Measurements from ENCODE around the gene ZNF524.
A peak's percentile ranks its signal among the peaks of the same experiment; 100 is the strongest.
"Not testable (repeated sequence)": the region's sequence is repeated elsewhere in the genome, so short reads cannot be mapped to it uniquely, and the experiment has no call there.

The ZNF524 gene

DNA sequence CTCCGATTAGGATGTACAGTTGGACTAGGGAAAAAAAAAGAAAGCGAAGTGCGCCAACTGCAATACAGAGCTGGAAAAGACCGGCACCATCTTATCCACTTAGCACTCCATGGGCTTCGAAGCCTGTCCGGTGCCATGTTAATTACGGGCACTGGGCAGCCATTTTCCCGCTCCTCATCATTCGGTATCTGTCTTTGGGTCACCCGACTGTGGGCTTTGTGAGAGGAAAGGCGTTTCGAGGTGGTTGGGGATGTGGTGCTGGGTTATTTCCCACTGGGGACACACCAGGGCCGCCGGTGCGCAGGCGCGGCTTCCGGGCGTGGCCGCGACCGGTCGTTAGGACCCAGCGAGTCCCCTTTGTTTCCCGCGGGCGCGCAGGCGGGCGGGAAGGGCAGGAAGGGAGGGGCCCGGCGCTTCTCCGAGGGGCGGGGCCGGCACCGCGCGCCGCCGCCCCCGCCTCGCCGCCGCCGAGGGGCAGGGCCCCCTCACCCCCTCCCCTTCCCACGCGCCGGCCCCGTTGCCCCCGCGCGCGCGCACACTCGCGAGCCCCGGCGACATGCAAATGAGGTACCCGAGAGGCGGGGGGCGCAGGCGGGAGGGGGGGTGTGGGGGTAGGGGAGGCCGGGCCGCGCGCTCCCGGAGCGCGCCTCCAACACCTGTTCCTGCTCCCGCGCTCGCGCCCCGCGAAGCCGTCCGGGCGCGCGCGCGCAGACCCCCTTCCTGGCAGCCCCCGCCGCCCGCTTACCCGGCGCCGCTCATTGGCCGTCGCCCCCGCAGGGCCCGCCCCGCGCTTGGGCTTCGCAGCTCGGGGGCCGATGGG lies at the start of gene ZNF524:
ZNF524 (plus strand) TSS at position 447 of the 820 bp plus-strand sequence. CDS start 1,825 bp downstream, outside the sequence.
- DNase-seq (ENCODE audit: low read depth) = peak; percentile 82

DNA sequence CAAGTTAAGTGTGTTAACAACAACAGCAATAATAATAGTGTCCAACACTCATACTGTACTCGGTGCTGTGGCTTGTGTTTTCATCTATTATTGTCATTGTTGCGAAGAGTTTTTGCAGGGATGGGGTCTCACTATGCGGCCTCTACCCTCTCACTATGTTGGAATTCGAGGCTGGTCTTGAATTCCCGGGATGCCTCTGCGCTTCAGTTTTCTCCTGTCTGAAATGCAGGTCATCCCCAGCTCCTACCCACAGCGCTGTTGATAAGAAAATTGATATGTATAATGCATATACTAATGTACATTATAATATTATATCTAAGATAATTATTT lies 49.8 kb upstream of the ZNF524 start:
- no peak for DNase-seq (ENCODE audit: low read depth)

DNA sequence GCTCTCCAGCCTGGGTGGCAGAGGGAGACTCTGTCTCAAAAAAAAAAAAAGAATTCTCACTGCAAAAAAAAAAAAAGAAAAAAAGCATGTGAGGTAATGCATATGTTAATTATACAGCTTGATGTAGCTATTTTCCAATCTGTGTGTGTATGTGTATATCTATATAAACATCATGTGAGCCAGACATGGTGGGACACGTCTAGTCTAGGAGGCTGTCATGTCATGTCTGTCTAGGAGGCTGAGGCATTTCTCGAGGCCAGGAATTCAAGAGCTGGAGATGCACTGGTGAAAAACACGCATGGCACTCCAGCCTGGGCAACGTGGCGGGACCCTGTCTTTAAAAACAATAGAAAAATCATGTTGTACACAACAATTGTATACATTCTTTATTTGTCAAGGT lies 47.9 kb upstream of the ZNF524 start:
- no peak for DNase-seq (ENCODE audit: low read depth)

DNA sequence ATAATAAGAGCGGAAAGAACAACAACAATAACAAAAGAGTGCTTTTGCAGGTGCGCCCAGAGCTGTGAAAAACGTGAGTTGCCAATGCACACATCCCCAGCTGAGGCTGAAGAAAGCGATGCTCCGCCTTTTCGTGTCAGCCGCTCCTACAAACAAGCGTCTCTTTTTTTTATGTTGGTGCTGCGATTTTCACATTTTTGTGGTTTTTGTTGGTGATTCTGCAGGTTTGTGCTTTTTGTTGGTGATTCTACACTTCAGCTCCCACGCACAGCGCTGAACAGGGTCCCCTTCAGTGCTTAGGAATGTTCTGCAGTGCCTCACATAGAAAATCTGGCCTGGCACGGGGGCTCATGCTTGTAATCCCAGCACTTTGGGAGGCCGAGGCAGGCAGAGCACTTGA lies 47.5 kb upstream of the ZNF524 start:
- DNase-seq (ENCODE audit: low read depth) = peak; percentile 86

- no peak for DNase-seq (ENCODE audit: low read depth)
Measured at GRCh38 chr19:55553217-55554182, 46.6 kb upstream of the ZNF524 start.

DNA sequence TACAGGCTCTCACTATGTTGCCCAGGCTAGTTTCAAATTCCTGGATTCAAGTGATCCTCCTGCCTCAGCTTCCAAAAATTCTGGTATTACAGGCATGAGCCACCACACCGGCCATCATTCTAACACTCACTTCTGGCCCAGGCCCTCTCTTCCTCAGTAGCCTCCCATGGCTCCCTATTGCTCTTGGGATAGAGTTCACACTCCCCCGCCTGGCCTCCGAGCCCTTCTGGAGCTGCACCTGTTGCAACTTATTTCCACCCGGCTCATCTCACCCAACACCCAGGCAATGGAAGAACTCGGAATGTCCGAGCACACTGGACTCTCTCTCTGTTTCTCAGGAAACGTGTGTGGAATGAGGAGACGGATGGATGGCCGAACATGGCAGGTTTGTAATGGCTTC lies 45.8 kb upstream of the ZNF524 start:
- DNase-seq (ENCODE audit: low read depth) = no peak

DNA sequence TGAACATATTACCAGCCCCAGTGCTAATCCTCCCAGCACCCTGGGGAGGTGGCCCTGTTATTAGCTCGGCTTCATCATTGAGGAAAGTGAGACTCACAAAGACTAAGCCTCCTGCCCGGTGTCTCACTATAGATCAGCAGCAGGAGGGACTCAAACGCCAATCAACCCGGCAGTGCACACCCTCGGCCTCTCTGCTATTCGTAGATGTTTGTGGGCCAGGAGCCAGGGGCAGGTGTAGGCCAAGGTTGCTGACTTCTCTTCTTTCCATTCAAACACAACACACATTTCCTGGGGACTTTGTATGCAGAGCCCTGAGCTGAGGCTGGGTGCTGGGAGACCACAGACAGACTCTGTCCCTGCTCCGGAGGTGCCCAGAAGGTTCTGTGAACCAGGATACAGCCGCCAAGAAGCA lies 45.3 kb upstream of the ZNF524 start:
- DNase-seq (ENCODE audit: low read depth) = no peak

DNA sequence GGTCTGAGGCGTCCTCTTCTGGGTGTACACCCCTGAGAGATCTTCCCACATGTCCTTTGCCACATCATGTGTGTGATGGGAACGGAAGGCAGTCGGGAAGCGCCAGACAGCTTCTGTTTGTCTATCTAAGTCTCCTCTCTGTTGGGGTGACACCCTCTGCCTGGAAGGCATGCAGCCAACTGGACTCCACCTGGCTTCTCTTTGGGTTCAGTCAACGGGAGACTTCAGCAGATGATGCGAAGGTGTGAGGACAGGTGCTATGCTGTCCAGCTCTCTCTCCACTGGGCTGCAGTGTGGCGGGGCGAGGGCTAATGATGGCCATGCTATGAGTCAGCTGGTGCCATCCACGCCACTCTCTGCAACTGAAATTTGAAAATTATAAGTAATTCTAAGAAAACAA lies 40.4 kb upstream of the ZNF524 start:
- no peak for DNase-seq (ENCODE audit: low read depth)

DNA sequence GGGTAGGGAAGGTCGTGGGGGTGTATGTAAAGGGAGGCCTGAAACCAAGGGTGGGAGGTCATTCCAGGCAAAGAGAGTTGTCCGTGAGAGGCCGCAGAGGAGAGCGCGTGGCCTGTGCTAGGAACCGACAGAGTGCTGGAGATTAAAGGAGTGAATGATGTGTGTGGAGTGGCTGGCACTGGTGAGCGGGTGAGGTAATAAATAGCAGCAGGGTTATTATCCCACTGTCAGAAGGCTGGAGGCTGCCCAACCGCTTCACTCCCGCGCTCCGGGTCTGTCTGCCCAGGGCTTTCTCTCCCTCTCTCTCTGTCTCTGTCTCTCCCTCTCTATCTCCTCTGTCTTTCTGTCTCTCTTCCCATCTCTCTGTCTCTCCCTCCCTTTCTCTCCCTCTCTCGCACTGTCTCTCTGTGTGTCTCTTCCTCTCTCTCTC lies 36.8 kb upstream of the ZNF524 start:
- no peak for DNase-seq (ENCODE audit: low read depth)

DNA sequence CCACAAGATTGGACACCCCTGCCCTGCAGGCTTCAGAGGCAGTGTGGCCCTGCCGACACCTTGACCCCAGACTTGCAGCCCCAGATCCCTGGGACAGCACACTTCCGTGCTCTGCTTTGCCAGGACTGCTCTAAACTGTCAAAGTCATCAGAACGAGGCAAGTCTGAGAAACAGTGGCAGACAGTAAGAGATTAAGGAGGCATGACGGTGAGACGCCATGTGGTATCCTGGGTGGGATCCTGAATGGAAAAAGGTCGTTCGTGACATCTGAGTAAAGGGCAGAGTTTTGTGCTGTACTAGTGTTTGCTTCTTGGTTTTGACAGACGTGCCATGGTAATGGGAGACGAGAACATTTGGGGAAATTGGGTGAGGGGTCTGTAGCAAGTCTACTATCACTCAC lies 33.3 kb upstream of the ZNF524 start:
- no peak for DNase-seq (ENCODE audit: low read depth)

GRCh38 chr19:55567708-55568328 lies 32.3 kb upstream of the ZNF524 start:
- no peak for DNase-seq (ENCODE audit: low read depth)

DNA sequence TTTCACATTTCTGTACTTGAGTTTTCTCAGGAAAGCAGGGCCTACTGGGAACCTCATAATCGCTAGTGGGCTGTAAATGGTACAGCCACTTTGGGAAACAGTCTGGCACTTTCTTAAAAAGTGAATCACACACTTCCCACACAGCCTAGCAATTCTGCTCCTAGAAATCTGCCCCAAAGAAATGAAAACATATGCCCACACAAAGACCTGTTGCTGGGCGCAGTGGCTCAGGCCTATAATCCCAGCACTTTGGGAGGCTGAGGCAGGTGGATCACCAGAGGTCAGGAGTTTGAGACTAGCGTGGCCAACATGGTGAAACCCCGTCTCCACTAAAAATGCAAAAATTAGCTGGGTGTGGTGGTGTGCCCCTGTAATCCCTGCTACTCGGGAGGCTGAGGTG lies 30.6 kb upstream of the ZNF524 start:
- not testable (repeated sequence) for DNase-seq (ENCODE audit: low read depth)

GRCh38 chr19:55573929-55574328 lies 26.2 kb upstream of the ZNF524 start:
- not testable (repeated sequence) for DNase-seq (ENCODE audit: low read depth)

DNA sequence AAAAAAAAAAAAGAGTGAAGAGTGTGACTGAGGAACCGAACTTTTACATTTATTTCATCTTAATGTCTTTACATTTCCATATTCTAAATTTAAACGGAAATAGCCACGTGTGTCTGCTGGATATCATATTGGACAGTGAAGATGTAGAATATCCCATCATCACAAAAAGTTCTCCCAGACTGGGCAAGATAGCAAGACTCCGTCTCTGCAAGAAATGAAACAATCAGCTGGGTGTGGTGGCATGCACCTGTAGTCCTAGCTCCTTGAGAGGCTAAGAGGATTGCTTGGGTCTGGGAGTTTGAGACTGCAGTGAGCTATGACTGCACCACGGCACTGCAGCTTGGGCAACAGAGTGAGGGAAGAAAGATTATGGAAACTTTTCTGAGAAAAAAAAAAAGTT lies 23.3 kb upstream of the ZNF524 start:
- no peak for DNase-seq (ENCODE audit: low read depth)

DNA sequence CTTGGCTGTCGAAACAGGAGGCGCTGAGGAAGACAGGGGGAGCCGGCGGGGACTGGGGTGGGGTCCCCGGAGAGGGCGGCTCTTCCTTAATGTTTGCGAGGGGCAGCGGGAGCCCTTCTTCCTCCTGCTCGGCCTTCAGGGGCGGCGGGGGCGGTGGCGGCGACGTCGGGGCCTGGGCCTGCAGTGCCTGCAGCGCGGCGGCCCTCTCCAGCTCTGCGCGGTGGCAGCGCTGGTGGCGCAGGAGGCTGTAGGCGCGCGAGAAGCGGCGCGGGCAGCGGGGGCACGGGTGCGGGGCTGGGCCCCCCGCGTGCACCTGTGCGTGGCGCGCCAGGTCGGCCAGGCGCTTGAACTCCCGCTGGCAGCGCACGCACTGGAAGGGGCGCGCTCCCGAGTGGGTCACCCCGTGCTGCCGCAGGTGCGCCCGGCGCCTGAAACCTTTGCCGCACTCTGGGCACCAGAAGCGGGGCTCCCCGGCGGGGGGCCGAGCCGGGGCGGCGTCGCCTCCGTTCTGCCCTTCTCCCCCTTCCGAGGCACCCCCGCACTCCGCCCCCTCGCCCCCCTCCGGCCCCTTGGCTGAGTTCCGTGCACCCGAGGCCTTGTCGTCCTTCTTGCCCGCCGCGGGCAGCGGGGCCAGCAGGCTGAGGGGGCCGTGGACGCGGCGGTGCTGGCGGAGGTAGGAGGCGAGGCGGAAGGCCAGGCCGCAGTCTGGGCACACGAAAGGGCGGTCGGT lies 21.9 kb upstream of the ZNF524 start:
- DNase-seq (ENCODE audit: low read depth) = no peak

DNA sequence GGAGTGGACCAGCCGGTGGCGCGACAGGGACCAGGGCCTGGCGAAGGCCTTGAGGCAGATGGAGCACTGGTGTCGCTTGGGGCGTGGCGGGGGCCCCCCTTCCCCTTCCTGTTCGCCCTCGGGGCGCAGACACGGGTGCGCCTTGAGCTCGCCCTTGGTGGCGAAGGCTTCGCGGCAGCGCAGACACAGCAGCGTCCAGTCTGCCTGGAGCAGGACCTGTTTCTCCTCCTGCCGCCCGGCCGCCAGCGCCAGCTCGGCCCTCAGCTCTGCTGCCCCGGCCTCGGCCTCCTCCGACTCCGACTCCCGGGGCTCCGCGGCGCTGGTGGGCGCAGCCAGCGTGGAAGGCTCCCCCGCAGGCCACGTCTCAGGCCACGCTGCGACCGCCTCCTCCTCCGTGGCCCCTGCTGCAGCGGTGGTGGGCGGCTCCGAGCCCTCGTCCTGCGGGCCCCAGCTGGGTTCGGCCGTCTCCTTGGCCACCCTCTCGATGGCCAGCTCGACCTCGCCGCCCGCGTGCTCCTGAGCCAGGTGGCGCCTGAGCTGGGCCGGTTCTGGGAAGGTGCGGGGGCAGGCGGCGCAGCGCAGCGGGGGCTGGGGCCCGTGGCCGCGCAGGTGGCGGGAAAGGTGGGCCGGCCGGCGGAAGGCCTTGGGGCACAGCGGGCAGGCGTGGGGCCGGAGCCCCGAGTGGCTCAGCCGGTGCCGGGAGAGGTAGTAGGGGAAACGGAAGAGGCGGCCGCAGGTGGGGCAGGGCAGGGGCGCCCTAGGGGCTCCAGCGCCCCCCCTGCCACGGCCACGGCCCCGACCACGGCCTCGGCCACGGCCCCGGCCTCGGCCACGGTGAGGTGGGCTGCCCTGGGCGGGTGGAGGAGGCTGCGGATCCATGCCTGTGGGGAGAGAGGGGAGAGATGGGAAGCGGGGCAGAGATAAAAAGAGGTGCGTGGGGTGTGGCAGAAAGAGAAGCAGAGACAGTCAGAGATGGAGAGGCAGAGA lies 21.0 kb upstream of the ZNF524 start:
- no peak for DNase-seq (ENCODE audit: low read depth)

GRCh38 chr19:55579766-55580621 lies 20.1 kb upstream of the ZNF524 start:
- peak; percentile 44 for DNase-seq (ENCODE audit: low read depth)

DNA sequence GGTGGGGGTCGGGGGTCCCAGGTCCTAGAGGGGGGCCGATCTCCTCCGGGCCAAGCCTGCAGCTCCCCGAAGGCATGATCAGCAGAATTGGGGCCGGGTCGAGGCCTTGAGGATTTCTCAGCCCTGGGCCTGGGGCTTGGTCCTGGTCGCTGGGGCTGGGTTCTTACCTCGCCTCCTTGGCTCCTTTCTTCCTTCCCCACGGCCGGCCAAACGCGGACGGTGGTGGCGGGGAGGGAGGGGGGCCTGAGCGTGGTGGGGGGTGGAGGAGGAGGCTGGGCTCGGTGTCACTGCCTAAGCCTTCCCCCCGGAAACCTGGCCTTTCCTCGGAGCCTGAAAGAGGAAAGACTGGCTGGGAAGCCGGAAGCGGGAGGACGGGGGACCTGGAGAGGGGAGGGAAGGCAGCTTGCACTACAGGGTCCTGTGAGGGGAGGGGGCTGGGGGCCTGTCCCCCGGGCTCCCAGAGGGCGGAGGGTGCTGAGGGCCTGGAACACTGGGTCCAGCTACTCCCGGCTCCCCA lies 19.4 kb upstream of the ZNF524 start, which contains the start of gene ZNF579:
ZNF579 (minus strand) TSS at position 221 of the 517 bp plus-strand sequence. CDS start 1,209 bp downstream, outside the sequence.
- DNase-seq (ENCODE audit: low read depth) = peak; percentile 88

GRCh38 chr19:55581145-55581822 lies 18.8 kb upstream of the ZNF524 start:
- no peak for DNase-seq (ENCODE audit: low read depth)
